ENCODE results near the gene COL5A2. TPM values are rescaled to one million over a fixed set of nuclear protein-coding genes. Genes with fewer than 3 reads are reported as not detected.
A peak's percentile ranks its signal among the peaks of the same experiment; 100 is the strongest.

Gene COL5A2
- total RNA-seq, 2 experiments from 2014 or later: 0.25 to 0.77 TPM

DNA sequence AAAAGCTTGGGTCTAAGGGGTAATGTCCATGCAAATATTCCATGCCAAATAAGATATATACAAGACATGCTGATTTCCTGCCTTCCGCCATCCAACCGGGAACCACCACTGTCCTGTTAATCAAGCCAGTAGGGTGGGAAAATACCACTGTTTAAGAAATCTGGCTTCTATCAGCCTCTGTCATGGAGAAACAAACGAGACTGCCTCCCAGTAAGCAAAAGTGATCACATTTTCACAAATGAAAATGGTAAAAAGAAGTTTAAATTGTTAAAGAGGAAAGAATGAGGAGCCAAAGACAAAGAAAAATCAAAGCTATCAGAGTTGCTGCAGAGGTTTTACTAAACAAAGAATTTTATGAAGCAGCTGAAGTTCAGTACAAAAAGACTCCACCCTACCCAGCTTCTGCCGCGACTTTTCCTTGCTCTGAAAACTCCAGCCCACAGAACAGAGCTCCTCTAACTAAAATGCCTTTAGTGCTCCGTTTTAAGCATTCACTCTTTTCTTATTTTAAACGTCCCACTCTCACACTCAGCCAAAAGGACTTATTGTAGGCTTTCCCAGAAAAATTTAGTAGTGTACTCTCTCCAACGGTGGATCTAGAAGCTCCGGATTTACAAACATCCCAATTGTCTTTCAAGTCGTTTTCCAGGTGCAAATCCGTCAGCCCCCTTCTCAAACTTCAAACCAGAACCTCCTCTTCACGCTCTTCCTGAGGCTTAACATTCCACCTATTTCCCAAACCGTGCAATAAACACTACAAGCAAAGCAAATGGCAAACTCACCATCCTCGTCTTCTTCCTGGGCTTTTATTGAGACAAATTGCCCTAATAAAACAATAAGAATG, 613 bp downstream of the COL5A2 start:
- no peak for ATAC-seq (ENCODE audit: poor library complexity)
- CTCF ChIA-PET: no interaction called here

DNA sequence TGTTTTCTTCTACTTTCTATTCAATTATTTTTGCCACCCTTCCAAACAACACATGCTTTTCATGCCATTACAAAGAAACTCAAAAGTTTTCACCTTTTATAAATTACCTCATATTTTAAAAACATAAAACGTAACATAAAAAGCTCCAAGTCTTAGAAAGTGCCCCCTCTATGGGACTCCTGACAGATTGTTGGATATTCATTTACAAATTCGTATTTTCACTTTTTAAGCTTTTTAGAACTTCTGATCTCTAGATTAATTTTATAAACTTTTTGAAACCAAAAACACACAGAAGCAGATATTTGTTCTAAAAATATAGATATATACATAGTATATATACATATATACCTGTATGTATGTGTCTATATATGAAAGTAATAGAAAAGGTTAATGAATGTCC, 1.5 kb downstream of the COL5A2 start:
- DNase-seq (no peak), ATAC-seq (ENCODE audit: poor library complexity) (no peak)
- Mint-ChIP-seq H3K27me3 (peaks cover 25% of the 10 kb centered on the region), H3K4me3 (no peak overlapping the region), H3K4me1 (ENCODE audit: low read depth) (peaks cover 17% of the 10 kb centered on the region), H3K27ac (no peak overlapping the region), H3K36me3 (ENCODE audit: low read depth) (no peaks in the 10 kb centered on the region), H3K9me3 (no peaks in the 10 kb centered on the region)
- ChIA-PET POLR2A (interaction anchor here (0.5 kb wide), 1 partner anchor 68 kb away, joined by 3 read pairs; no protein-coding TSS in a partner anchor), CTCF (no interaction called here)
- peaks cover 0 to 4% of the 10 kb centered on the region in 2 experiments for H3K9me3 ChIP-seq (ENCODE audit: control insufficient read depth in 1 of 2, insufficient read depth in 1 of 2, low read length in 2 of 2)
- H3K4me1 ChIP-seq (ENCODE audit: insufficient read depth, low read length): peaks cover 4% of the 10 kb centered on the region
- intact Hi-C loops (cut with DNase I, micrococcal nuclease): no loop called here
- TF ChIP-seq, protein P1, sequence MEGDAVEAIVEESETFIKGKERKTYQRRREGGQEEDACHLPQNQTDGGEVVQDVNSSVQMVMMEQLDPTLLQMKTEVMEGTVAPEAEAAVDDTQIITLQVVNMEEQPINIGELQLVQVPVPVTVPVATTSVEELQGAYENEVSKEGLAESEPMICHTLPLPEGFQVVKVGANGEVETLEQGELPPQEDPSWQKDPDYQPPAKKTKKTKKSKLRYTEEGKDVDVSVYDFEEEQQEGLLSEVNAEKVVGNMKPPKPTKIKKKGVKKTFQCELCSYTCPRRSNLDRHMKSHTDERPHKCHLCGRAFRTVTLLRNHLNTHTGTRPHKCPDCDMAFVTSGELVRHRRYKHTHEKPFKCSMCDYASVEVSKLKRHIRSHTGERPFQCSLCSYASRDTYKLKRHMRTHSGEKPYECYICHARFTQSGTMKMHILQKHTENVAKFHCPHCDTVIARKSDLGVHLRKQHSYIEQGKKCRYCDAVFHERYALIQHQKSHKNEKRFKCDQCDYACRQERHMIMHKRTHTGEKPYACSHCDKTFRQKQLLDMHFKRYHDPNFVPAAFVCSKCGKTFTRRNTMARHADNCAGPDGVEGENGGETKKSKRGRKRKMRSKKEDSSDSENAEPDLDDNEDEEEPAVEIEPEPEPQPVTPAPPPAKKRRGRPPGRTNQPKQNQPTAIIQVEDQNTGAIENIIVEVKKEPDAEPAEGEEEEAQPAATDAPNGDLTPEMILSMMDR (IDR thresholded peaks at IDR 0.05): no peak
- H3K27ac ChIP-seq (ENCODE audit: low read depth in 1 of 2, low read length in 2 of 2): no peak overlapping the region
- peaks cover 0 to 13% of the 10 kb centered on the region in 2 experiments for H3K27me3 ChIP-seq (ENCODE audit: control insufficient read depth in 1 of 2, insufficient read depth in 2 of 2, low read length in 2 of 2)
- no peak overlapping the region for H3K4me3 ChIP-seq (ENCODE audit: low read length)
- no peaks in the 10 kb centered on the region for H3K36me3 ChIP-seq (ENCODE audit: insufficient read depth, low read length)

More for the DNA sequence above, 613 bp downstream of the COL5A2 start:
- Mint-ChIP-seq H3K4me3 (peak overlapping the region; percentile 17), H3K9me3 (no peaks in the 10 kb centered on the region), H3K36me3 (ENCODE audit: low read depth) (no peaks in the 10 kb centered on the region), H3K27me3 (peaks cover 25% of the 10 kb centered on the region), H3K4me1 (ENCODE audit: low read depth) (peaks cover 17% of the 10 kb centered on the region), H3K27ac (no peak overlapping the region)
- peaks cover 4% of the 10 kb centered on the region for H3K4me1 ChIP-seq (ENCODE audit: insufficient read depth, low read length)
- POLR2A ChIA-PET: no interaction called here
- peaks cover 0 to 13% of the 10 kb centered on the region in 2 experiments for H3K27me3 ChIP-seq (ENCODE audit: control insufficient read depth in 1 of 2, insufficient read depth in 2 of 2, low read length in 2 of 2)
- peaks cover 0 to 4% of the 10 kb centered on the region in 2 experiments for H3K9me3 ChIP-seq (ENCODE audit: control insufficient read depth in 1 of 2, insufficient read depth in 1 of 2, low read length in 2 of 2)
- no peak overlapping the region for H3K27ac ChIP-seq (ENCODE audit: low read depth in 1 of 2, low read length in 2 of 2)
- no peak overlapping the region for H3K4me3 ChIP-seq (ENCODE audit: low read length)
- DNase-seq: no peak
- intact Hi-C loops (cut with DNase I, micrococcal nuclease): no loop called here
- TF ChIP-seq, protein P1 (IDR thresholded peaks at IDR 0.05): no peak
- H3K36me3 ChIP-seq (ENCODE audit: insufficient read depth, low read length): no peaks in the 10 kb centered on the region

DNA sequence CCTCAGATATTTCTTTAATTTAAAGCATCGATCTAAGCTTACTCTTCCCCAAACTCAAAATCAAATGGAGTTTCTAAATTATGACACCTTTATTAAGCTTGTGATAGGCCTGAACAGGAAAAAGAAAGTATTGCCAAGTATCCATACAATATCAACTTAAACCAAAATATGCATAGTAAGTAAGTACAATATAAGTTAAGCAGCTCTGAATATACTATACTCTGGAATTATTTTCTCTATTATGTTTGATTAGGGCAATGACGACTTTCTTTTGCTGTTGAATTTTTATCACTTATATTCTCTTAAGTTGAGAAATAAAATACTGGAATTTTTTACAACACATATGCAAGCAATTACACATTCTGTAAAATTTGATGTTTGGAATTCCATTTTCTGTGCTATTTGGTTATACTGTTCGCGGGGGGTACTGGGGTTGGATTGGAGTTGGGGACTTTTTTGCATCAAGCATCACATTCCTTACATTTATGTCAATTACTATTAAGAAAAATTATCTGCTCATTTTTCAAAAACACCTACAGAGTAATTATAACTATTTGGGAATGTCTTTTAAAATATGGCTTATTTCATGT, 2.2 kb downstream of the COL5A2 start:
- Histone ChIP-seq H3K27ac (ENCODE audit: low read depth in 1 of 2, low read length in 2 of 2) (no peak overlapping the region), H3K27me3 (ENCODE audit: control insufficient read depth in 1 of 2, insufficient read depth in 2 of 2, low read length in 2 of 2) (peaks cover 0 to 13% of the 10 kb centered on the region in 2 experiments), H3K4me3 (ENCODE audit: low read length) (no peak overlapping the region), H3K36me3 (ENCODE audit: insufficient read depth, low read length) (no peaks in the 10 kb centered on the region), H3K4me1 (ENCODE audit: insufficient read depth, low read length) (peaks cover 4% of the 10 kb centered on the region), H3K9me3 (ENCODE audit: control insufficient read depth in 1 of 2, insufficient read depth in 1 of 2, low read length in 2 of 2) (peaks cover 0 to 4% of the 10 kb centered on the region in 2 experiments)
- Mint-ChIP-seq H3K36me3 (ENCODE audit: low read depth) (no peaks in the 10 kb centered on the region), H3K4me1 (ENCODE audit: low read depth) (peaks cover 17% of the 10 kb centered on the region), H3K27ac (no peak overlapping the region), H3K27me3 (peaks cover 25% of the 10 kb centered on the region), H3K9me3 (no peaks in the 10 kb centered on the region), H3K4me3 (no peak overlapping the region)
- TF ChIP-seq, protein P1 (IDR thresholded peaks at IDR 0.05): no peak
- POLR2A ChIA-PET: interaction anchor here (0.5 kb wide), 1 partner anchor 68 kb away, joined by 3 read pairs; no protein-coding TSS in a partner anchor
- intact Hi-C loops (cut with DNase I, micrococcal nuclease): no loop called here
- CTCF ChIA-PET: no interaction called here
- DNase-seq (no peak), ATAC-seq (ENCODE audit: poor library complexity) (no peak)
